Keratinocyte (primary cell): ENCODE results near the gene PDE1C.

Experiments
- CTCF ChIP-seq, 3 experiments: IDR thresholded peaks in 1 of 3; conservative IDR thresholded peaks in 1 of 3; optimal IDR thresholded peaks in 1 of 3; 2 replicates in 2 of 3; 3 replicates in 1 of 3; pipeline versions ENCODE3 to v1.5.1; 2011; ENCODE audit warnings: low read length in 3 of 3, mild to moderate bottlenecking in 3 of 3, moderate library complexity in 2 of 3, control low read depth in 1 of 3, inconsistent platforms in 1 of 3; ENCODE audit not compliant: insufficient read depth in 2 of 3; ENCODE audit errors: extremely low read depth in 1 of 3
- EZH2 ChIP-seq: IDR thresholded peaks from one replicate; pipeline ENCODE4 v1.6.1; 2012; ENCODE audit warnings: inconsistent platforms, mild to moderate bottlenecking, low read length, moderate library complexity

GRCh38 chr7:31707089-31707488, 363.1 kb downstream of the PDE1C start:
- TF ChIP-seq CTCF (optimal IDR thresholded peaks at IDR 0.05 in 1 of 3, IDR thresholded peaks at IDR 0.05 in 1 of 3, conservative IDR thresholded peaks at IDR 0.05 in 1 of 3; ENCODE audit: extremely low read depth in 1 of 3, insufficient read depth in 2 of 3, low read length in 3 of 3), result no peak
- no peak for TF ChIP-seq EZH2
